Measurements from ENCODE around the gene MYO9A.

GRCh38 chr15:71844916-71845315 is 273.0 kb downstream of the MYO9A start:
- TF ChIP-seq CTCF (IDR thresholded peaks at IDR 0.05) = no peak
- no peak for TF ChIP-seq POLR2A (IDR thresholded peaks at IDR 0.05)

All from thyroid gland (tissue), 4 donors.